Tibial nerve (tissue), 3 donors: ENCODE results near the gene MAP3K12.

Source experiments
- POLR2A ChIP-seq, 2 donors: fragments of 450-650 bp; IDR thresholded peaks; one replicate each; pipeline ENCODE4 v1.6.1; 2017; ENCODE audit warnings: antibody characterized with exemption in 2 of 2, mild to moderate bottlenecking in 2 of 2, moderate library complexity in 2 of 2
- TF ChIP-seq, protein P1 (sequence below), 5 experiments: fragments of 200-600 bp in 3 of 5; fragments of 450-650 bp in 2 of 5; sonication (generic) in 3 of 5; IDR thresholded peaks; one replicate each; pipeline ENCODE4 v1.5.1; 2016 to 2019; ENCODE audit warnings: antibody characterized with exemption in 5 of 5, mild to moderate bottlenecking in 3 of 5, moderate library complexity in 2 of 5

DNA sequence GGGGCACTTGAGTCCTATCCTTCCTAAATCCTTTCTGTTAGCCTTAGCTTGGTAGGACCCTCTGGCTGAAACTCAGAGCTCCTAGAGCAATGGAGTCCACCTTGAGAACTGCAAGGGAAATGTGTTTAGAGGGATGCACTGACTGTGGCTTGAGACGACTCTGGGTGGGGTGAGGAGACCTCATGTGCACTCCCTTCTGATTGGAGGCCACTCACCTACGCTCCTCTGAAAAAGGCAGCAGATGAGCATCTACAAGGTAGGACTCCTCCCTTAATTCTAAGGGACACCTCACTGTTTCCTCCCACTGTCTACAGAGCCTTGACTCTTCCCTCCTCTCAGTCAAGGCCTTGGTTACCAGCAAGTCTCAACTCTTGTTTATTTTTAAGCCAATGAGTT lies 1.0 kb downstream of the MAP3K12 start:
- no peak for TF ChIP-seq POLR2A (IDR thresholded peaks at IDR 0.05)
- TF ChIP-seq, protein P1, sequence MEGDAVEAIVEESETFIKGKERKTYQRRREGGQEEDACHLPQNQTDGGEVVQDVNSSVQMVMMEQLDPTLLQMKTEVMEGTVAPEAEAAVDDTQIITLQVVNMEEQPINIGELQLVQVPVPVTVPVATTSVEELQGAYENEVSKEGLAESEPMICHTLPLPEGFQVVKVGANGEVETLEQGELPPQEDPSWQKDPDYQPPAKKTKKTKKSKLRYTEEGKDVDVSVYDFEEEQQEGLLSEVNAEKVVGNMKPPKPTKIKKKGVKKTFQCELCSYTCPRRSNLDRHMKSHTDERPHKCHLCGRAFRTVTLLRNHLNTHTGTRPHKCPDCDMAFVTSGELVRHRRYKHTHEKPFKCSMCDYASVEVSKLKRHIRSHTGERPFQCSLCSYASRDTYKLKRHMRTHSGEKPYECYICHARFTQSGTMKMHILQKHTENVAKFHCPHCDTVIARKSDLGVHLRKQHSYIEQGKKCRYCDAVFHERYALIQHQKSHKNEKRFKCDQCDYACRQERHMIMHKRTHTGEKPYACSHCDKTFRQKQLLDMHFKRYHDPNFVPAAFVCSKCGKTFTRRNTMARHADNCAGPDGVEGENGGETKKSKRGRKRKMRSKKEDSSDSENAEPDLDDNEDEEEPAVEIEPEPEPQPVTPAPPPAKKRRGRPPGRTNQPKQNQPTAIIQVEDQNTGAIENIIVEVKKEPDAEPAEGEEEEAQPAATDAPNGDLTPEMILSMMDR (IDR thresholded peaks at IDR 0.05): no peak
